ENCODE results near the gene DLG4. TPM values are rescaled to one million over a fixed set of nuclear protein-coding genes. Genes with fewer than 3 reads are reported as not detected.

Gene DLG4
- total RNA-seq, 3 donors from 2014 or later (not counting 1 experiment from before 2014, with no cell fraction given), result 6.7 to 11.2 (median 8.6) TPM

DNA sequence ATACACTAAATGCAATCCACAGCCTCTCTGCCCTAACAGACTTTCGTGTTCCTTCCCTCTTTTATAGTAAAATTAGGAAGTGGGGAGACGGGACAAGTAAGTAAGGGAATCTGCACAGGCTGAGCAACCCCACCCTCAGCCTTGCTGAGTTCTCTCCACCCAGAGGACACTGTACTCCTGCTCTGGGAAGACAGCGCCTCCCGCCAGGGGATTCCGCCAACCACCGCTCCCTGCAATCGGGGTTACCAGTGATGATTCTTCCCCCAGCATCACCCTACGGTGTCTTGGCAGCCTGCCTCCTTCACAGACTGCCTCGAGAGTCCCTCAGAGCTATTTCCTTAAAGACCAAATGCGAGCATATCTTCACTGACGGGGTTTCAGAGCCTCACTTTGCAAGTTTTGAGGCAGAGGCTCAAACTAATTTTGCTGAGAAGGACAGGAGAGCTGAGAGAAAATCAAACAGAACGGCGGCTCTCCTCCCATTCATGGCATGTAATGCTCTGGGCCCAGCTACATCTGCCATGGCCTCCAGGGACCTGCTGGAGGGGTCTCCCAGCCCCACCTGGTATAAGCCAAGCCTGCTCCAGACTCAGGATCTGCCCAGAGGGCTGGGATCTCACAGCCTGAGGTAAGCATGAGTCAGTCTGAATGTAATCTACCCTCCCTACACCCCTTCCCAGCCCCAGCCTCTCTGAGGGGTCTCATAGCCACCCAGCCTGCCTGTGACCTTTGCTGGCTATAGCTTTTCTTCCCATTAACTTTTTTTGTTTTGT, 82.3 kb downstream of the DLG4 start:
- no peak overlapping the region for H3K4me3 Mint-ChIP-seq
- no peak overlapping the region for H3K27ac Mint-ChIP-seq
- WGBS (ENCODE audit: insufficient coverage), result 47% methylated on average over 11 of the region's 13 CpGs
- peaks cover 12 to 13% of the 10 kb centered on the region in 2 donors for H3K4me1 Mint-ChIP-seq
- no peak for DNase-seq
- H3K36me3 ChIP-seq (ENCODE audit: control insufficient read depth, insufficient read depth, low read length), result no peaks in the 10 kb centered on the region
- H3K36me3 Mint-ChIP-seq, result no peaks in the 10 kb centered on the region
- H3K4me1 ChIP-seq (ENCODE audit: control insufficient read depth, insufficient read depth, low read length), result peaks cover 17% of the 10 kb centered on the region
- H3K27ac ChIP-seq (ENCODE audit: low read length), result no peak overlapping the region
- no peaks in the 10 kb centered on the region for H3K9me3 Mint-ChIP-seq
- no peaks in the 10 kb centered on the region for H3K9me3 ChIP-seq (ENCODE audit: control insufficient read depth, insufficient read depth, low read length)
- peaks cover 3% of the 10 kb centered on the region for H3K27me3 ChIP-seq (ENCODE audit: control insufficient read depth, insufficient read depth, low read length)
- TF ChIP-seq, protein P1, sequence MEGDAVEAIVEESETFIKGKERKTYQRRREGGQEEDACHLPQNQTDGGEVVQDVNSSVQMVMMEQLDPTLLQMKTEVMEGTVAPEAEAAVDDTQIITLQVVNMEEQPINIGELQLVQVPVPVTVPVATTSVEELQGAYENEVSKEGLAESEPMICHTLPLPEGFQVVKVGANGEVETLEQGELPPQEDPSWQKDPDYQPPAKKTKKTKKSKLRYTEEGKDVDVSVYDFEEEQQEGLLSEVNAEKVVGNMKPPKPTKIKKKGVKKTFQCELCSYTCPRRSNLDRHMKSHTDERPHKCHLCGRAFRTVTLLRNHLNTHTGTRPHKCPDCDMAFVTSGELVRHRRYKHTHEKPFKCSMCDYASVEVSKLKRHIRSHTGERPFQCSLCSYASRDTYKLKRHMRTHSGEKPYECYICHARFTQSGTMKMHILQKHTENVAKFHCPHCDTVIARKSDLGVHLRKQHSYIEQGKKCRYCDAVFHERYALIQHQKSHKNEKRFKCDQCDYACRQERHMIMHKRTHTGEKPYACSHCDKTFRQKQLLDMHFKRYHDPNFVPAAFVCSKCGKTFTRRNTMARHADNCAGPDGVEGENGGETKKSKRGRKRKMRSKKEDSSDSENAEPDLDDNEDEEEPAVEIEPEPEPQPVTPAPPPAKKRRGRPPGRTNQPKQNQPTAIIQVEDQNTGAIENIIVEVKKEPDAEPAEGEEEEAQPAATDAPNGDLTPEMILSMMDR (IDR thresholded peaks at IDR 0.05), result no peak
- H3K4me3 ChIP-seq (ENCODE audit: low read length), result no peak overlapping the region
- intact Hi-C loops (cut with micrococcal nuclease), result no loop called here
- H3K27me3 Mint-ChIP-seq (ENCODE audit: low read depth in 2 of 2), result peaks cover 17 to 26% of the 10 kb centered on the region in 2 donors
- ATAC-seq, result no peak

Other genes with a start within 250 kb of the DLG4 start
- 1 to 10 TPM in 2 of 3 donors, under 1 TPM in 1; 0.77 to 2.4 (median 1.3) TPM for gene ALOX12, start 223.8 kb downstream of the DLG4 start, total RNA-seq
- gene RNASEK, start 207.2 kb downstream of the DLG4 start, total RNA-seq, result 100 to 1,000 TPM; 151 to 165 (median 159) TPM
- under 1 TPM in 2 of 3 donors, not detected in 1; 0.49 to 0.84 TPM for gene BCL6B, start 196.8 kb downstream of the DLG4 start, total RNA-seq
- gene SLC16A13, start 183.8 kb downstream of the DLG4 start, total RNA-seq, result 1 to 10 TPM; 4.8 to 7.0 (median 6.0) TPM
- gene SLC16A11, start 175.7 kb downstream of the DLG4 start, total RNA-seq, result 1 to 10 TPM; 1.2 to 2.5 (median 1.6) TPM
- gene CLEC10A, start 139.6 kb downstream of the DLG4 start, total RNA-seq, result 1 to 10 TPM in 2 of 3 donors, under 1 TPM in 1; 0.54 to 2.2 (median 1.8) TPM
- gene ASGR2, start 105.0 kb downstream of the DLG4 start, total RNA-seq, result 1 to 10 TPM in 1 of 3 donors, under 1 TPM in 1, not detected in 1; 0.88 to 2.3 TPM
- 1 to 10 TPM in 1 of 3 donors, under 1 TPM in 1, not detected in 1; 0.35 to 1.4 TPM for gene ASGR1, start 40.5 kb downstream of the DLG4 start, total RNA-seq
- gene ACADVL, start 102 bp upstream of the DLG4 start, total RNA-seq, result 100 to 1,000 TPM; 439 to 637 (median 607) TPM
- 10 to 100 TPM; 46.5 to 66.6 (median 61.5) TPM for gene DVL2, start 14.7 kb upstream of the DLG4 start, total RNA-seq
- gene PHF23, start 19.6 kb upstream of the DLG4 start, total RNA-seq, result 10 to 100 TPM; 19.3 to 32.3 (median 20.8) TPM
- 100 to 1,000 TPM; 256 to 277 (median 276) TPM for gene GABARAP, start 22.6 kb upstream of the DLG4 start, total RNA-seq
- gene CTDNEP1, start 31.9 kb upstream of the DLG4 start, total RNA-seq, result 100 to 1,000 TPM; 127 to 139 (median 131) TPM
- gene ELP5, start 32.4 kb upstream of the DLG4 start, total RNA-seq, result 10 to 100 TPM; 30.1 to 38.5 (median 30.3) TPM
- 1 to 10 TPM in 2 of 3 donors, under 1 TPM in 1; 0.99 to 1.8 (median 1.7) TPM for gene CLDN7, start 42.6 kb upstream of the DLG4 start, total RNA-seq
- gene SLC2A4, start 61.9 kb upstream of the DLG4 start, total RNA-seq, result not detected
- under 1 TPM in 1 of 3 donors, not detected in 2; 0.05 TPM for gene YBX2, start 74.8 kb upstream of the DLG4 start, total RNA-seq
- gene EIF5A, start 87.8 kb upstream of the DLG4 start, total RNA-seq, result 100 to 1,000 TPM; 483 to 608 (median 492) TPM
- gene GPS2, start 95.5 kb upstream of the DLG4 start, total RNA-seq, result 100 to 1,000 TPM; 132 to 146 (median 133) TPM
- gene NEURL4, start 109.5 kb upstream of the DLG4 start, total RNA-seq, result 10 to 100 TPM; 48.9 to 57.9 (median 51.4) TPM
- 100 to 1,000 TPM; 526 to 590 (median 540) TPM for gene ACAP1, start 116.7 kb upstream of the DLG4 start, total RNA-seq
- 1 to 10 TPM; 5.6 to 9.7 (median 8.3) TPM for gene KCTD11, start 132.3 kb upstream of the DLG4 start, total RNA-seq
- gene TMEM95, start 135.3 kb upstream of the DLG4 start, total RNA-seq, result not detected
- 1 to 10 TPM in 1 of 3 donors, under 1 TPM in 2; 0.18 to 1.7 (median 0.73) TPM for gene TNK1, start 161.3 kb upstream of the DLG4 start, total RNA-seq
- 10 to 100 TPM; 38.2 to 57.8 (median 47.0) TPM for gene PLSCR3, start 174.7 kb upstream of the DLG4 start, total RNA-seq
- gene TMEM256, start 184.3 kb upstream of the DLG4 start, total RNA-seq, result 10 to 100 TPM; 31.8 to 35.9 (median 34.2) TPM
- gene NLGN2, start 188.0 kb upstream of the DLG4 start, total RNA-seq, result 1 to 10 TPM; 2.8 to 3.4 (median 3.1) TPM
- gene SPEM1, start 200.5 kb upstream of the DLG4 start, total RNA-seq, result not detected
- gene SPEM2, start 205.8 kb upstream of the DLG4 start, total RNA-seq, result not detected
- not detected for gene SPEM3, start 209.0 kb upstream of the DLG4 start, total RNA-seq
- 1 to 10 TPM; 5.1 to 8.6 (median 7.0) TPM for gene TMEM102, start 215.6 kb upstream of the DLG4 start, total RNA-seq
- 1 to 10 TPM; 1.2 to 4.2 (median 1.9) TPM for gene FGF11, start 219.7 kb upstream of the DLG4 start, total RNA-seq
- 10 to 100 TPM in 2 of 3 donors, 1 to 10 TPM in 1; 9.8 to 10.4 (median 10.2) TPM for gene CHRNB1, start 225.2 kb upstream of the DLG4 start, total RNA-seq

All from natural killer cell (primary cell).